ENCODE data around the gene FKBP7. TPM values are rescaled to one million over a fixed set of nuclear protein-coding genes. Genes with fewer than 3 reads are reported as not detected.
A peak's percentile ranks its signal among the peaks of the same experiment; 100 is the strongest.

FKBP7 gene
- total and polyA plus RNA-seq, 2 experiments from 2014 or later = 28.4 to 81.1 TPM

- Histone ChIP-seq H2AFZ (peak overlapping the region; percentile 100), H3K4me1 (ENCODE audit: insufficient read depth) (peaks cover 31% of the 10 kb centered on the region), H3F3A (ENCODE audit: insufficient read depth) (peaks cover 12% of the 10 kb centered on the region), H3K9me3 (ENCODE audit: low read depth) (no peaks in the 10 kb centered on the region), H3K27me3 (replicated peaks; ENCODE audit: insufficient read depth) (no peaks in the 10 kb centered on the region), H3K36me3 (ENCODE audit: low read depth) (no peaks in the 10 kb centered on the region), H3K4me3 (peak overlapping the region; percentile 100), H3K9ac (peak overlapping the region; percentile 100), H3K9me2 (ENCODE audit: insufficient read depth) (no peaks in the 10 kb centered on the region), H3K4me2 (ENCODE audit: unreplicated experiment) (peak overlapping the region; percentile 100), H3K27ac (peak overlapping the region; percentile 99), H3K79me2 (ENCODE audit: insufficient read depth) (peaks cover 59% of the 10 kb centered on the region), H4K20me1 (ENCODE audit: insufficient read depth) (no peaks in the 10 kb centered on the region; the same call in 1 of the 2 replicates)
- in situ Hi-C loops (cut with MboI) = no loop called here
- TF ChIP-seq EZH2 (IDR thresholded peaks at IDR 0.05; ENCODE audit: insufficient read depth, poor library complexity, severe bottlenecking) (no peak), EZH2phosphoT487 (IDR thresholded peaks at IDR 0.05; ENCODE audit: insufficient read depth, low read depth) (no peak)
- WGBS, 2 experiments (ENCODE audit: low coverage in 1 of 2, low lambda C conversion rate in 2 of 2, missing lambda C conversion rate in 2 of 2) = 63 to 66% methylated on average over 4 of the region's 4 CpGs
- no peak for DNase-seq
These were observed 846 bp upstream of the FKBP7 start for GRCh38 chr2:178479275-178479616.

- peak overlapping the region; percentile 100 for H2AFZ ChIP-seq
- TF ChIP-seq EZH2phosphoT487 (IDR thresholded peaks at IDR 0.05; ENCODE audit: insufficient read depth, low read depth) (no peak), EZH2 (IDR thresholded peaks at IDR 0.05; ENCODE audit: insufficient read depth, poor library complexity, severe bottlenecking) (no peak)
- H3K27me3 ChIP-seq (replicated peaks; ENCODE audit: insufficient read depth) = no peaks in the 10 kb centered on the region
- WGBS, 2 experiments (ENCODE audit: low coverage in 1 of 2, low lambda C conversion rate in 2 of 2, missing lambda C conversion rate in 2 of 2) = 1% methylated on average over 10 of the region's 10 CpGs
- no peaks in the 10 kb centered on the region for H3K36me3 ChIP-seq (ENCODE audit: low read depth)
- H3K4me2 ChIP-seq (ENCODE audit: unreplicated experiment) = peak overlapping the region; percentile 100
- peak overlapping the region; percentile 100 for H3K9ac ChIP-seq
- peaks cover 30% of the 10 kb centered on the region for H3K4me1 ChIP-seq (ENCODE audit: insufficient read depth)
- no peaks in the 10 kb centered on the region for H3K9me2 ChIP-seq (ENCODE audit: insufficient read depth)
- peak overlapping the region; percentile 100 for H3K4me3 ChIP-seq
- H4K20me1 ChIP-seq (ENCODE audit: insufficient read depth) = no peaks in the 10 kb centered on the region
- DNase-seq = peak; percentile 68
- peaks cover 12% of the 10 kb centered on the region for H3F3A ChIP-seq (ENCODE audit: insufficient read depth)
- in situ Hi-C loops (cut with MboI) = no loop called here
- H3K9me3 ChIP-seq (ENCODE audit: low read depth) = no peaks in the 10 kb centered on the region
- peak overlapping the region; percentile 99 for H3K27ac ChIP-seq
- peaks cover 47% of the 10 kb centered on the region for H3K79me2 ChIP-seq (ENCODE audit: insufficient read depth)
These were observed 316 bp downstream of the FKBP7 start for GRCh38 chr2:178478130-178478438.

- Histone ChIP-seq H4K20me1 (ENCODE audit: insufficient read depth) (no peaks in the 10 kb centered on the region), H3K4me3 (peak overlapping the region; percentile 100), H3K4me2 (ENCODE audit: unreplicated experiment) (peak overlapping the region; percentile 100), H2AFZ (peak overlapping the region; percentile 100), H3K36me3 (ENCODE audit: low read depth) (no peaks in the 10 kb centered on the region), H3K9me2 (ENCODE audit: insufficient read depth) (no peaks in the 10 kb centered on the region), H3K27ac (peak overlapping the region; percentile 99), H3K27me3 (replicated peaks; ENCODE audit: insufficient read depth) (no peaks in the 10 kb centered on the region), H3K9ac (peak overlapping the region; percentile 100), H3K4me1 (ENCODE audit: insufficient read depth) (peaks cover 30% of the 10 kb centered on the region), H3K79me2 (ENCODE audit: insufficient read depth) (peaks cover 42% of the 10 kb centered on the region), H3F3A (ENCODE audit: insufficient read depth) (peaks cover 12% of the 10 kb centered on the region), H3K9me3 (ENCODE audit: low read depth) (no peaks in the 10 kb centered on the region)
- in situ Hi-C loops (cut with MboI) = no loop called here
- WGBS, 2 experiments (ENCODE audit: low coverage in 1 of 2, low lambda C conversion rate in 2 of 2, missing lambda C conversion rate in 2 of 2) = 1 to 4% methylated on average over 3 of the region's 3 CpGs
- no peak for TF ChIP-seq EZH2phosphoT487 (IDR thresholded peaks at IDR 0.05; ENCODE audit: insufficient read depth, low read depth)
- no peak for TF ChIP-seq EZH2 (IDR thresholded peaks at IDR 0.05; ENCODE audit: insufficient read depth, poor library complexity, severe bottlenecking)
- DNase-seq = no peak
These were observed 814 bp downstream of the FKBP7 start for GRCh38 chr2:178477443-178478129.

GRCh38 chr2:178476477-178476876 is 1.9 kb downstream of the FKBP7 start:
- no peaks in the 10 kb centered on the region for H3K9me3 ChIP-seq (ENCODE audit: low read depth)
- no peak for DNase-seq
- H3K9ac ChIP-seq = no peak overlapping the region
- H3K9me2 ChIP-seq (ENCODE audit: insufficient read depth) = no peaks in the 10 kb centered on the region
- TF ChIP-seq EZH2 (IDR thresholded peaks at IDR 0.05; ENCODE audit: insufficient read depth, poor library complexity, severe bottlenecking) (no peak), EZH2phosphoT487 (IDR thresholded peaks at IDR 0.05; ENCODE audit: insufficient read depth, low read depth) (no peak)
- in situ Hi-C loops (cut with MboI) = no loop called here
- H3K4me1 ChIP-seq (ENCODE audit: insufficient read depth) = peaks cover 21% of the 10 kb centered on the region
- H2AFZ ChIP-seq = no peak overlapping the region
- H3K27me3 ChIP-seq (replicated peaks; ENCODE audit: insufficient read depth) = no peaks in the 10 kb centered on the region
- H3K4me3 ChIP-seq = no peak overlapping the region
- H3K27ac ChIP-seq = no peak overlapping the region
- no peaks in the 10 kb centered on the region for H3K36me3 ChIP-seq (ENCODE audit: low read depth)
- peaks cover 31% of the 10 kb centered on the region for H3K79me2 ChIP-seq (ENCODE audit: insufficient read depth)
- no peaks in the 10 kb centered on the region for H4K20me1 ChIP-seq (ENCODE audit: insufficient read depth)
- peak overlapping the region; percentile 100 for H3K4me2 ChIP-seq (ENCODE audit: unreplicated experiment)
- H3F3A ChIP-seq (ENCODE audit: insufficient read depth) = peaks cover 12% of the 10 kb centered on the region

GRCh38 chr2:178474560-178474959 is 3.8 kb downstream of the FKBP7 start:
- H3K4me2 ChIP-seq (ENCODE audit: unreplicated experiment) = no peak overlapping the region
- H3K27ac ChIP-seq = no peak overlapping the region

More at GRCh38 chr2:178474560-178474959, 3.8 kb downstream of the FKBP7 start:
- DNase-seq = no peak
- no peak overlapping the region for H3K4me3 ChIP-seq
- H3K36me3 ChIP-seq (ENCODE audit: low read depth) = no peaks in the 10 kb centered on the region
- TF ChIP-seq EZH2 (IDR thresholded peaks at IDR 0.05; ENCODE audit: insufficient read depth, poor library complexity, severe bottlenecking) (no peak), EZH2phosphoT487 (IDR thresholded peaks at IDR 0.05; ENCODE audit: insufficient read depth, low read depth) (no peak)
- peaks cover 21% of the 10 kb centered on the region for H3K79me2 ChIP-seq (ENCODE audit: insufficient read depth)
- H3K9me3 ChIP-seq (ENCODE audit: low read depth) = no peaks in the 10 kb centered on the region
- H2AFZ ChIP-seq = no peak overlapping the region
- WGBS, 2 experiments (ENCODE audit: low coverage in 1 of 2, low lambda C conversion rate in 2 of 2, missing lambda C conversion rate in 2 of 2) = 94 to 99% methylated on average over 5 of the region's 5 CpGs
- H3F3A ChIP-seq (ENCODE audit: insufficient read depth) = peaks cover 9% of the 10 kb centered on the region
- H4K20me1 ChIP-seq (ENCODE audit: insufficient read depth) = no peaks in the 10 kb centered on the region
- no peak overlapping the region for H3K9ac ChIP-seq
- peaks cover 15% of the 10 kb centered on the region for H3K4me1 ChIP-seq (ENCODE audit: insufficient read depth)
- H3K9me2 ChIP-seq (ENCODE audit: insufficient read depth) = no peaks in the 10 kb centered on the region
- in situ Hi-C loops (cut with MboI) = no loop called here
- no peaks in the 10 kb centered on the region for H3K27me3 ChIP-seq (replicated peaks; ENCODE audit: insufficient read depth)

All from GM23248 (cell line).